ENCODE data around the gene PGM1.

The PGM1 gene

GRCh38 chr1:63636192-63637105 lies 43.2 kb downstream of the PGM1 start:
- TF ChIP-seq PAX5 (IDR thresholded peaks at IDR 0.05; ENCODE audit: insufficient read depth, low read length, severe bottlenecking) = no peak
- DNase-seq (ENCODE audit: insufficient read length, low spot score) (no peak), FAIRE-seq (no peak)

GRCh38 chr1:63638471-63638870 lies 45.3 kb downstream of the PGM1 start:
- TF ChIP-seq POU2F2 (IDR thresholded peaks at IDR 0.05; ENCODE audit: low read depth, low read length) (no peak), SPI1 (IDR thresholded peaks at IDR 0.05; ENCODE audit: low read depth, low read length) (no peak), POLR2AphosphoS5 (IDR thresholded peaks at IDR 0.05; ENCODE audit: low read depth, low read length) (no peak)
- FAIRE-seq (no peak), DNase-seq (ENCODE audit: insufficient read length, low spot score) (no peak)

GRCh38 chr1:63638875-63639274 lies 45.7 kb downstream of the PGM1 start:
- FAIRE-seq = no peak
- DNase-seq (ENCODE audit: insufficient read length, low spot score) = no peak
- TF ChIP-seq TAF1 (IDR thresholded peaks at IDR 0.05; ENCODE audit: low read depth, low read length) = no peak
- no peak for TF ChIP-seq POLR2A (IDR thresholded peaks at IDR 0.05; ENCODE audit: low read depth, low read length)
- no peak for TF ChIP-seq POLR2AphosphoS5 (IDR thresholded peaks at IDR 0.05; ENCODE audit: low read depth, low read length)
- no peak for TF ChIP-seq PAX5 (IDR thresholded peaks at IDR 0.05; ENCODE audit: insufficient read depth, low read length, severe bottlenecking)
- TF ChIP-seq SPI1 (IDR thresholded peaks at IDR 0.05; ENCODE audit: low read depth, low read length) = no peak

GRCh38 chr1:63640633-63641567 lies 47.7 kb downstream of the PGM1 start:
- no peak for TF ChIP-seq TAF1 (IDR thresholded peaks at IDR 0.05; ENCODE audit: low read depth, low read length)
- TF ChIP-seq POLR2AphosphoS5 (IDR thresholded peaks at IDR 0.05; ENCODE audit: low read depth, low read length) = no peak
- TF ChIP-seq POLR2A (IDR thresholded peaks at IDR 0.05; ENCODE audit: low read depth, low read length) = no peak
- TF ChIP-seq SPI1 (IDR thresholded peaks at IDR 0.05; ENCODE audit: low read depth, low read length) = no peak
- no peak for TF ChIP-seq POU2F2 (IDR thresholded peaks at IDR 0.05; ENCODE audit: low read depth, low read length)
- TF ChIP-seq PAX5 (IDR thresholded peaks at IDR 0.05; ENCODE audit: insufficient read depth, low read length, severe bottlenecking) = no peak
- FAIRE-seq = no peak
- DNase-seq (ENCODE audit: insufficient read length, low spot score) = no peak

GRCh38 chr1:63641615-63642014 lies 48.4 kb downstream of the PGM1 start:
- FAIRE-seq (no peak), DNase-seq (ENCODE audit: insufficient read length, low spot score) (no peak)
- TF ChIP-seq PAX5 (IDR thresholded peaks at IDR 0.05; ENCODE audit: insufficient read depth, low read length, severe bottlenecking) (no peak), POU2F2 (IDR thresholded peaks at IDR 0.05; ENCODE audit: low read depth, low read length) (no peak), TAF1 (IDR thresholded peaks at IDR 0.05; ENCODE audit: low read depth, low read length) (no peak), POLR2AphosphoS5 (IDR thresholded peaks at IDR 0.05; ENCODE audit: low read depth, low read length) (no peak), SPI1 (IDR thresholded peaks at IDR 0.05; ENCODE audit: low read depth, low read length) (no peak), POLR2A (IDR thresholded peaks at IDR 0.05; ENCODE audit: low read depth, low read length) (no peak)

- FAIRE-seq = no peak
- no peak for TF ChIP-seq SPI1 (IDR thresholded peaks at IDR 0.05; ENCODE audit: low read depth, low read length)
- no peak for TF ChIP-seq POLR2A (IDR thresholded peaks at IDR 0.05; ENCODE audit: low read depth, low read length)
- TF ChIP-seq POLR2AphosphoS5 (IDR thresholded peaks at IDR 0.05; ENCODE audit: low read depth, low read length) = no peak
- no peak for TF ChIP-seq POU2F2 (IDR thresholded peaks at IDR 0.05; ENCODE audit: low read depth, low read length)
- TF ChIP-seq PAX5 (IDR thresholded peaks at IDR 0.05; ENCODE audit: insufficient read depth, low read length, severe bottlenecking) = no peak
- TF ChIP-seq TAF1 (IDR thresholded peaks at IDR 0.05; ENCODE audit: low read depth, low read length) = no peak
Observed at GRCh38 chr1:63642901-63643300, 49.7 kb downstream of the PGM1 start.

GRCh38 chr1:63643517-63643916 lies 50.3 kb downstream of the PGM1 start:
- FAIRE-seq = no peak
- TF ChIP-seq TAF1 (IDR thresholded peaks at IDR 0.05; ENCODE audit: low read depth, low read length) = no peak
- no peak for TF ChIP-seq SPI1 (IDR thresholded peaks at IDR 0.05; ENCODE audit: low read depth, low read length)
- TF ChIP-seq POU2F2 (IDR thresholded peaks at IDR 0.05; ENCODE audit: low read depth, low read length) = no peak
- no peak for TF ChIP-seq POLR2A (IDR thresholded peaks at IDR 0.05; ENCODE audit: low read depth, low read length)
- no peak for TF ChIP-seq POLR2AphosphoS5 (IDR thresholded peaks at IDR 0.05; ENCODE audit: low read depth, low read length)
- TF ChIP-seq PAX5 (IDR thresholded peaks at IDR 0.05; ENCODE audit: insufficient read depth, low read length, severe bottlenecking) = no peak
- DNase-seq (ENCODE audit: insufficient read length, low spot score) = no peak

More at GRCh38 chr1:63642901-63643300, 49.7 kb downstream of the PGM1 start:
- DNase-seq (ENCODE audit: insufficient read length, low spot score) = no peak

- FAIRE-seq (no peak), DNase-seq (ENCODE audit: insufficient read length, low spot score) (no peak)
- TF ChIP-seq SPI1 (IDR thresholded peaks at IDR 0.05; ENCODE audit: low read depth, low read length) (no peak), PAX5 (IDR thresholded peaks at IDR 0.05; ENCODE audit: insufficient read depth, low read length, severe bottlenecking) (no peak), POU2F2 (IDR thresholded peaks at IDR 0.05; ENCODE audit: low read depth, low read length) (no peak), POLR2A (IDR thresholded peaks at IDR 0.05; ENCODE audit: low read depth, low read length) (no peak), POLR2AphosphoS5 (IDR thresholded peaks at IDR 0.05; ENCODE audit: low read depth, low read length) (no peak), TAF1 (IDR thresholded peaks at IDR 0.05; ENCODE audit: low read depth, low read length) (no peak)
Observed at GRCh38 chr1:63643926-63644325, 50.7 kb downstream of the PGM1 start.

GRCh38 chr1:63645317-63645716 lies 52.1 kb downstream of the PGM1 start:
- TF ChIP-seq POU2F2 (IDR thresholded peaks at IDR 0.05; ENCODE audit: low read depth, low read length) = no peak
- TF ChIP-seq POLR2AphosphoS5 (IDR thresholded peaks at IDR 0.05; ENCODE audit: low read depth, low read length) = no peak
- no peak for TF ChIP-seq SPI1 (IDR thresholded peaks at IDR 0.05; ENCODE audit: low read depth, low read length)
- TF ChIP-seq TAF1 (IDR thresholded peaks at IDR 0.05; ENCODE audit: low read depth, low read length) = no peak
- no peak for TF ChIP-seq PAX5 (IDR thresholded peaks at IDR 0.05; ENCODE audit: insufficient read depth, low read length, severe bottlenecking)
- no peak for TF ChIP-seq POLR2A (IDR thresholded peaks at IDR 0.05; ENCODE audit: low read depth, low read length)
- no peak for DNase-seq (ENCODE audit: insufficient read length, low spot score)
- no peak for FAIRE-seq
